ENCODE results near the gene CRELD1. TPM values are rescaled to one million over a fixed set of nuclear protein-coding genes. Genes with fewer than 3 reads are reported as not detected.

The CRELD1 gene
- total and polyA plus RNA-seq, 2 donors from 2014 or later: 43.2 to 56.7 TPM

- Histone ChIP-seq H3K27me3 (ENCODE audit: control insufficient read depth, insufficient read depth, low read length) (no peaks in the 10 kb centered on the region), H3K9ac (ENCODE audit: low read length in 3 of 3) (no peak overlapping the region), H3K4me1 (ENCODE audit: control insufficient read depth in 2 of 3, insufficient read depth in 2 of 3, low read depth in 1 of 3, low read length in 3 of 3) (peaks cover 0 to 7% (median 0%) of the 10 kb centered on the region in 3 donors), H3K36me3 (ENCODE audit: control insufficient read depth in 2 of 3, insufficient read depth in 3 of 3, low read length in 3 of 3) (peaks cover 2 to 10% (median 8%) of the 10 kb centered on the region in 3 donors), H3K27ac (ENCODE audit: low read depth in 2 of 2, low read length in 2 of 2) (no peak overlapping the region), H3K9me3 (ENCODE audit: control insufficient read depth in 2 of 3, insufficient read depth in 1 of 3, low read length in 3 of 3) (no peaks in the 10 kb centered on the region), H3K4me3 (ENCODE audit: low read length in 3 of 3) (no peak overlapping the region)
- intact Hi-C loops (cut with DNase I): no loop called here
- TF ChIP-seq CTCF (IDR thresholded peaks at IDR 0.05; ENCODE audit: borderline replicate concordance, extremely low read depth, insufficient read depth): no peak
- FAIRE-seq: no peak
- no peak for DNase-seq
Observed at GRCh38 chr3:9942164-9942563, 8.5 kb downstream of the CRELD1 start.

- intact Hi-C loops (cut with DNase I): no loop called here
- no peak for TF ChIP-seq CTCF (IDR thresholded peaks at IDR 0.05; ENCODE audit: borderline replicate concordance, extremely low read depth, insufficient read depth)
- H3K27ac ChIP-seq (ENCODE audit: low read depth in 2 of 2, low read length in 2 of 2): no peak overlapping the region
- no peaks in the 10 kb centered on the region for H3K9me3 ChIP-seq (ENCODE audit: control insufficient read depth in 2 of 3, insufficient read depth in 1 of 3, low read length in 3 of 3)
- H3K4me1 ChIP-seq (ENCODE audit: control insufficient read depth in 2 of 3, insufficient read depth in 2 of 3, low read depth in 1 of 3, low read length in 3 of 3): peaks cover 0 to 11% (median 0%) of the 10 kb centered on the region in 3 donors
- H3K4me3 ChIP-seq (ENCODE audit: low read length in 3 of 3): no peak overlapping the region
- H3K27me3 ChIP-seq (ENCODE audit: control insufficient read depth, insufficient read depth, low read length): no peaks in the 10 kb centered on the region
- DNase-seq (no peak), FAIRE-seq (no peak)
- H3K9ac ChIP-seq (ENCODE audit: low read length in 3 of 3): no peak overlapping the region
- peaks cover 2 to 5% (median 3%) of the 10 kb centered on the region in 3 donors for H3K36me3 ChIP-seq (ENCODE audit: control insufficient read depth in 2 of 3, insufficient read depth in 3 of 3, low read length in 3 of 3)
Observed at GRCh38 chr3:9942934-9943690, 9.5 kb downstream of the CRELD1 start.

- no peaks in the 10 kb centered on the region for H3K9me3 ChIP-seq (ENCODE audit: control insufficient read depth in 2 of 3, insufficient read depth in 1 of 3, low read length in 3 of 3)
- H3K27me3 ChIP-seq (ENCODE audit: control insufficient read depth, insufficient read depth, low read length): no peaks in the 10 kb centered on the region
- no peak for TF ChIP-seq CTCF (IDR thresholded peaks at IDR 0.05; ENCODE audit: borderline replicate concordance, extremely low read depth, insufficient read depth)
- peaks cover 0 to 5% (median 2%) of the 10 kb centered on the region in 3 donors for H3K36me3 ChIP-seq (ENCODE audit: control insufficient read depth in 2 of 3, insufficient read depth in 3 of 3, low read length in 3 of 3)
- intact Hi-C loops (cut with DNase I): no loop called here
- H3K9ac ChIP-seq (ENCODE audit: low read length in 3 of 3): no peak overlapping the region
- DNase-seq: no peak
- no peak for FAIRE-seq
- H3K27ac ChIP-seq (ENCODE audit: low read depth in 2 of 2, low read length in 2 of 2): no peak overlapping the region
- peaks cover 0 to 11% (median 0%) of the 10 kb centered on the region in 3 donors for H3K4me1 ChIP-seq (ENCODE audit: control insufficient read depth in 2 of 3, insufficient read depth in 2 of 3, low read depth in 1 of 3, low read length in 3 of 3)
- H3K4me3 ChIP-seq (ENCODE audit: low read length in 3 of 3): no peak overlapping the region
Observed at GRCh38 chr3:9944271-9944670, 10.6 kb downstream of the CRELD1 start.

Measured in kidney (tissue), 14 donors.